ENCODE measurements around the gene HS3ST1.

- TF ChIP-seq POLR2A (IDR thresholded peaks at IDR 0.05; ENCODE audit: low read depth, low read length) (no peak), POLR2AphosphoS5 (IDR thresholded peaks at IDR 0.05; ENCODE audit: low read depth, low read length) (no peak), TAF1 (IDR thresholded peaks at IDR 0.05; ENCODE audit: borderline replicate concordance, low read depth, low read length) (no peak)
These were observed 83.8 kb downstream of the HS3ST1 start for GRCh38 chr4:11344916-11345315.
